ENCODE data around the gene BLOC1S4. TPM values are rescaled to one million over a fixed set of nuclear protein-coding genes. Genes with fewer than 3 reads are reported as not detected.
A peak's percentile ranks its signal among the peaks of the same experiment; 100 is the strongest.

BLOC1S4 gene
- total RNA-seq, 1 donor from 2014 or later = 19.1 TPM

- H3K36me3 Mint-ChIP-seq = no peaks in the 10 kb centered on the region
- H3K4me1 Mint-ChIP-seq (ENCODE audit: unreplicated experiment) = peaks cover 16% of the 10 kb centered on the region
- H3K4me3 Mint-ChIP-seq = no peak overlapping the region
- H3K9me3 Mint-ChIP-seq = no peaks in the 10 kb centered on the region
- no peak for TF ChIP-seq CTCF (conservative IDR thresholded peaks at IDR 0.05)
- no peak for DNase-seq (ENCODE audit: extremely low spot score, unreplicated experiment)
- peak overlapping the region; percentile 39 for H3K27ac Mint-ChIP-seq
- H3K27me3 Mint-ChIP-seq = no peaks in the 10 kb centered on the region
These were observed 12.5 kb downstream of the BLOC1S4 start for GRCh38 chr4:6728320-6729029.

- H3K36me3 Mint-ChIP-seq = no peaks in the 10 kb centered on the region
- H3K27me3 Mint-ChIP-seq = peaks cover 8% of the 10 kb centered on the region
- no peak overlapping the region for H3K4me3 Mint-ChIP-seq
- H3K4me1 Mint-ChIP-seq (ENCODE audit: unreplicated experiment) = peaks cover 10% of the 10 kb centered on the region
- H3K27ac Mint-ChIP-seq = no peak overlapping the region
- TF ChIP-seq CTCF (conservative IDR thresholded peaks at IDR 0.05) = no peak
- DNase-seq (ENCODE audit: extremely low spot score, unreplicated experiment) = no peak
- no peaks in the 10 kb centered on the region for H3K9me3 Mint-ChIP-seq
These were observed 14.8 kb downstream of the BLOC1S4 start for GRCh38 chr4:6730603-6731317.

DNA sequence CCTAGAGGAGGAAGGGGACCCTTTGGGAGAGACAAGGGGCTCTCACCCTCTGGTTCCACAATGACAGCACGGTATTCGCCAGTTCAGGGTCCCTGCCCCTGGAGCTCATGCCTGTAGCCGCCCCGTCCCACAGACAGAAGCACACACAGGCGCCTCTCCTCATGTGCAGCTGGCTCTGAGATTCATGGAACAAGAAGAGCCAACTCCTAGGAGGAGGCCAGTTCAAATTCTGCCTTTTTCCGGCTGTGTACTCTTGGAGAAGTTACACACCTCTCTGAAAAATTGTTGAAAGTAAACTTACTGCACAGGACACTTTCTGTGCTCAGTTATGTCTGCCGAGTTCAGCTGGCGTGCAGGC lies 15.3 kb downstream of the BLOC1S4 start:
- H3K36me3 Mint-ChIP-seq = no peaks in the 10 kb centered on the region
- H3K4me1 Mint-ChIP-seq (ENCODE audit: unreplicated experiment) = peaks cover 10% of the 10 kb centered on the region
- H3K9me3 Mint-ChIP-seq = no peaks in the 10 kb centered on the region
- TF ChIP-seq CTCF (conservative IDR thresholded peaks at IDR 0.05) = no peak
- H3K27me3 Mint-ChIP-seq = peaks cover 8% of the 10 kb centered on the region
- H3K4me3 Mint-ChIP-seq = no peak overlapping the region
- no peak for DNase-seq (ENCODE audit: extremely low spot score, unreplicated experiment)
- peak overlapping the region; percentile 48 for H3K27ac Mint-ChIP-seq

- Mint-ChIP-seq H3K9me3 (no peaks in the 10 kb centered on the region), H3K27ac (peak overlapping the region; percentile 48), H3K36me3 (no peaks in the 10 kb centered on the region), H3K4me1 (ENCODE audit: unreplicated experiment) (peaks cover 10% of the 10 kb centered on the region), H3K4me3 (no peak overlapping the region), H3K27me3 (peaks cover 11% of the 10 kb centered on the region)
- no peak for DNase-seq (ENCODE audit: extremely low spot score, unreplicated experiment)
- TF ChIP-seq CTCF (conservative IDR thresholded peaks at IDR 0.05) = no peak
These were observed 15.8 kb downstream of the BLOC1S4 start for GRCh38 chr4:6731780-6732179.

- peaks cover 9% of the 10 kb centered on the region for H3K4me1 Mint-ChIP-seq (ENCODE audit: unreplicated experiment)
- H3K4me3 Mint-ChIP-seq = no peak overlapping the region
- H3K27ac Mint-ChIP-seq = peak overlapping the region; percentile 90
- DNase-seq (ENCODE audit: extremely low spot score, unreplicated experiment) = no peak
- no peak for TF ChIP-seq CTCF (conservative IDR thresholded peaks at IDR 0.05)
- H3K27me3 Mint-ChIP-seq = peaks cover 11% of the 10 kb centered on the region
- no peaks in the 10 kb centered on the region for H3K9me3 Mint-ChIP-seq
- no peaks in the 10 kb centered on the region for H3K36me3 Mint-ChIP-seq
These were observed 16.7 kb downstream of the BLOC1S4 start for GRCh38 chr4:6732441-6733357.
